Spleen (tissue), 7 donors: ENCODE results near the gene PDGFC.

Experiments
- POLR2A ChIP-seq, 3 donors: fragments of 450-650 bp; IDR thresholded peaks; one replicate each; pipeline ENCODE4 v1.5.1; 2017; ENCODE audit warnings: antibody characterized with exemption in 3 of 3, mild to moderate bottlenecking in 1 of 3
- TF ChIP-seq, protein P1 (sequence below), 11 experiments: fragments of 200-600 bp in 7 of 11; fragments of 450-650 bp in 4 of 11; sonication (generic) in 4 of 11; IDR thresholded peaks in 8 of 11; conservative IDR thresholded peaks in 3 of 11; 1 replicate in 7 of 11; 2 replicates in 4 of 11; pipeline versions ENCODE4 v1.4.0 to v1.8.0; 2016 to 2021; ENCODE audit warnings: antibody characterized with exemption in 11 of 11, inconsistent platforms in 4 of 11, mild to moderate bottlenecking in 1 of 11
- donor health status: DM: no; HTN: no; CAD: no; lungs with moderate emphysema.
- donor health status: DM: no; HTN: no; CAD: no.
- donor health status: DM: no; HTN: no; CAD: no.

DNA sequence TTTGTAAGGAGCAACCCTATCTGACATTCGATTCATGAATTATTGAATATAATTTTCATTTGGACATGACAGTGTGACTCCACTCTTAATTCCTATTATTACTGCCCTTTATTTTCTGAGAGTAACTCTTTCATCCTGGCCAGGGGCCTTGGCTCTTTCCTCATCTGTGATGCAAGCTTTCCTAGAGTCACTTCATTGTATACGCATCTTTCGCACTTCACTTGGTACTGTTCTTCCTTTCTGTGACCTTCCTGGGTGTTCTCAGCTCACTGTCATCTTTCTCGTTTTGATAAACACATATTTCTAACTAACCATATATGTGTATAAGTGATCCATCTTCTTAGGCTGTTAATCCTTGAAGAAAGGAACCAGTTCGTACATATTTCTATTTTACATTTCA lies 160.3 kb downstream of the PDGFC start:
- TF ChIP-seq, protein P1, sequence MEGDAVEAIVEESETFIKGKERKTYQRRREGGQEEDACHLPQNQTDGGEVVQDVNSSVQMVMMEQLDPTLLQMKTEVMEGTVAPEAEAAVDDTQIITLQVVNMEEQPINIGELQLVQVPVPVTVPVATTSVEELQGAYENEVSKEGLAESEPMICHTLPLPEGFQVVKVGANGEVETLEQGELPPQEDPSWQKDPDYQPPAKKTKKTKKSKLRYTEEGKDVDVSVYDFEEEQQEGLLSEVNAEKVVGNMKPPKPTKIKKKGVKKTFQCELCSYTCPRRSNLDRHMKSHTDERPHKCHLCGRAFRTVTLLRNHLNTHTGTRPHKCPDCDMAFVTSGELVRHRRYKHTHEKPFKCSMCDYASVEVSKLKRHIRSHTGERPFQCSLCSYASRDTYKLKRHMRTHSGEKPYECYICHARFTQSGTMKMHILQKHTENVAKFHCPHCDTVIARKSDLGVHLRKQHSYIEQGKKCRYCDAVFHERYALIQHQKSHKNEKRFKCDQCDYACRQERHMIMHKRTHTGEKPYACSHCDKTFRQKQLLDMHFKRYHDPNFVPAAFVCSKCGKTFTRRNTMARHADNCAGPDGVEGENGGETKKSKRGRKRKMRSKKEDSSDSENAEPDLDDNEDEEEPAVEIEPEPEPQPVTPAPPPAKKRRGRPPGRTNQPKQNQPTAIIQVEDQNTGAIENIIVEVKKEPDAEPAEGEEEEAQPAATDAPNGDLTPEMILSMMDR (IDR thresholded peaks at IDR 0.05 in 8 of 11, conservative IDR thresholded peaks at IDR 0.05 in 3 of 11): no peak
- no peak for TF ChIP-seq POLR2A (IDR thresholded peaks at IDR 0.05)
